H1 (cell line): ENCODE results near the gene NDRG2. TPM values are rescaled to one million over a fixed set of nuclear protein-coding genes. Genes with fewer than 3 reads are reported as not detected.

Experiments
- CTCF ChIA-PET: fragments of 300-600 bp; sonication (Branson Sonifier 250); formaldehyde crosslinking; loops from one replicate; lab custom pipeline; 2021; ENCODE audit not compliant: partially characterized antibody; lab: Charles Lee
- POLR2A ChIA-PET: fragments of 300-600 bp; sonication (Branson Sonifier 250); formaldehyde crosslinking; loops from one replicate; lab custom pipeline; 2021; ENCODE audit warnings: inconsistent platforms; ENCODE audit not compliant: partially characterized antibody; lab: Charles Lee
- DNase-seq, 2 experiments: peaks; one replicate each; pipeline versions ENCODE4 v3.0.0 to v3.0.0-alpha.2; 2010 to 2022; ENCODE audit warnings: low spot score in 2 of 2, low read depth in 1 of 2, mixed read lengths in 1 of 2
- FAIRE-seq: peaks from 2 replicates; lab custom pipeline; 2011; peaks lifted over from hg19 to GRCh38; lab: Jason Lieb, UNC
- H2AFZ ChIP-seq: 2 replicates; pipeline ENCODE4 v1.8.1; 2012; ENCODE audit warnings: low read length, inconsistent platforms
- H2AK5ac ChIP-seq: 2 replicates; pipeline ENCODE4 v1.6.1; 2013; ENCODE audit warnings: low read depth, low read length
- H2BK120ac ChIP-seq: replicated peaks from 2 replicates; pipeline ENCODE3; 2013; ENCODE audit warnings: low read depth, low read length, inconsistent platforms
- H2BK12ac ChIP-seq: 2 replicates; pipeline ENCODE4 v1.6.1; 2013; ENCODE audit warnings: low read depth, low read length
- H2BK15ac ChIP-seq: 2 replicates; pipeline ENCODE4 v1.6.1; 2013; ENCODE audit warnings: low read length
- H2BK20ac ChIP-seq: 2 replicates; pipeline ENCODE4 v1.6.1; 2013; ENCODE audit warnings: low read length
- H2BK5ac ChIP-seq: 2 replicates; pipeline ENCODE4 v1.6.1; 2013; ENCODE audit warnings: low read depth, low read length
- H3K14ac ChIP-seq: 2 replicates; pipeline ENCODE4 v1.6.1; 2013; ENCODE audit warnings: inconsistent platforms; ENCODE audit not compliant: insufficient read length
- H3K18ac ChIP-seq: 2 replicates; pipeline ENCODE4 v1.6.1; 2013; ENCODE audit warnings: low read length; ENCODE audit errors: extremely low read depth
- H3K23ac ChIP-seq: 2 replicates; pipeline ENCODE4 v1.6.1; 2013; ENCODE audit warnings: inconsistent platforms; ENCODE audit not compliant: insufficient read length
- H3K23me2 ChIP-seq: 2 replicates; pipeline ENCODE4 v1.6.1; 2013; ENCODE audit warnings: low read depth, low read length
- H3K27ac ChIP-seq: 2 replicates; pipeline ENCODE4 v1.6.1; 2011; ENCODE audit warnings: low read depth, low read length, inconsistent platforms
- H3K27me3 ChIP-seq, 4 experiments: replicated peaks in 1 of 4; 1 replicate in 1 of 4; 2 replicates in 3 of 4; pipeline versions ENCODE4 v1.6.1 to v1.8.1; 2011 to 2013; ENCODE audit warnings: low read length in 3 of 4, mild to moderate bottlenecking in 3 of 4, inconsistent platforms in 2 of 4, mixed read lengths in 2 of 4, moderate library complexity in 1 of 4; ENCODE audit not compliant: control insufficient read depth in 3 of 4, insufficient read depth in 3 of 4; ENCODE audit errors: extremely low read depth in 1 of 4
- H3K36me3 ChIP-seq, 4 experiments: 2 replicates each; pipeline versions ENCODE4 v1.6.1 to v1.8.1; 2011 to 2013; ENCODE audit warnings: mild to moderate bottlenecking in 4 of 4, low read length in 3 of 4, moderate library complexity in 2 of 4, control low read depth in 1 of 4, inconsistent platforms in 1 of 4; ENCODE audit not compliant: insufficient read depth in 4 of 4, control insufficient read depth in 2 of 4
- H3K4ac ChIP-seq: replicated peaks from 2 replicates; pipeline ENCODE3; 2013; ENCODE audit warnings: low read length, low read depth, mixed read lengths, inconsistent platforms; ENCODE audit not compliant: insufficient read length
- H3K4me1 ChIP-seq, 4 experiments: replicated peaks in 1 of 4; 1 replicate in 1 of 4; 2 replicates in 3 of 4; pipeline versions ENCODE4 v1.6.1 to v1.8.1; 2011 to 2013; ENCODE audit warnings: low read length in 3 of 4, inconsistent platforms in 2 of 4, mixed read lengths in 1 of 4; ENCODE audit not compliant: insufficient read depth in 4 of 4, control insufficient read depth in 3 of 4
- H3K4me2 ChIP-seq, 2 experiments: 2 replicates each; pipeline versions ENCODE4 v1.6.1 to v1.8.1; 2011 to 2013; ENCODE audit warnings: low read depth in 2 of 2, low read length in 2 of 2, control low read depth in 1 of 2, inconsistent platforms in 1 of 2, mild to moderate bottlenecking in 1 of 2; ENCODE audit not compliant: insufficient read depth in 1 of 2
- H3K4me3 ChIP-seq, 4 experiments: fragments of 200-600, 300-600 bp in 1 of 4; sonication (generic), shearing (Covaris generic), sonication (Bioruptor Twin) in 1 of 4; 2 replicates each; pipeline versions ENCODE4 v1.5.1 to v1.8.1; 2011 to 2016; ENCODE audit warnings: low read length in 4 of 4, low read depth in 3 of 4, control low read depth in 2 of 4, inconsistent platforms in 2 of 4, mild to moderate bottlenecking in 2 of 4, mixed read lengths in 1 of 4, moderate library complexity in 1 of 4; ENCODE audit not compliant: insufficient read depth in 2 of 4; ENCODE audit errors: extremely low read depth in 1 of 4
- H3K56ac ChIP-seq: replicated peaks from 2 replicates; pipeline ENCODE3; 2013; ENCODE audit warnings: low read depth, mild to moderate bottlenecking, mixed read lengths, low read length, inconsistent platforms; ENCODE audit not compliant: insufficient read length
- H3K79me1 ChIP-seq: 2 replicates; pipeline ENCODE4 v1.6.1; 2013; ENCODE audit warnings: low read depth, low read length, control low read depth
- H3K79me2 ChIP-seq, 2 experiments: 2 replicates each; pipeline versions ENCODE4 v1.6.1 to v1.8.1; 2012 to 2013; ENCODE audit warnings: low read length in 2 of 2, mild to moderate bottlenecking in 2 of 2, inconsistent platforms in 1 of 2; ENCODE audit not compliant: insufficient read depth in 2 of 2, control insufficient read depth in 1 of 2
- H3K9ac ChIP-seq, 4 experiments: replicated peaks in 1 of 4; 1 replicate in 1 of 4; 2 replicates in 3 of 4; pipeline versions ENCODE4 v1.6.1 to v1.8.1; 2011 to 2013; ENCODE audit warnings: low read depth in 3 of 4, low read length in 3 of 4, control low read depth in 2 of 4, mild to moderate bottlenecking in 2 of 4, moderate library complexity in 2 of 4, inconsistent platforms in 1 of 4; ENCODE audit errors: extremely low read depth in 1 of 4
- H3K9me3 ChIP-seq, 2 experiments: 2 replicates each; pipeline versions ENCODE4 v1.6.1 to v1.8.1; 2012 to 2013; ENCODE audit warnings: mild to moderate bottlenecking in 2 of 2, moderate library complexity in 2 of 2, control low read depth in 1 of 2, inconsistent platforms in 1 of 2, low read depth in 1 of 2, low read length in 1 of 2, mixed read lengths in 1 of 2; ENCODE audit not compliant: insufficient read depth in 2 of 2
- H4K20me1 ChIP-seq, 2 experiments: replicated peaks in 1 of 2; 2 replicates each; pipeline versions ENCODE3 to v1.8.1; 2011 to 2013; ENCODE audit warnings: inconsistent platforms in 2 of 2, low read length in 2 of 2, mild to moderate bottlenecking in 1 of 2; ENCODE audit not compliant: insufficient read depth in 2 of 2, control insufficient read depth in 1 of 2
- H4K5ac ChIP-seq: 2 replicates; pipeline ENCODE4 v1.6.1; 2013; ENCODE audit warnings: low read length, low read depth, mixed read lengths, inconsistent platforms; ENCODE audit not compliant: insufficient read length
- H4K8ac ChIP-seq: 2 replicates; pipeline ENCODE4 v1.8.0; 2013; ENCODE audit warnings: mild to moderate bottlenecking, moderate library complexity, low read length, inconsistent platforms; ENCODE audit not compliant: insufficient read depth; ENCODE audit errors: extremely low read depth
- H4K91ac ChIP-seq: replicated peaks from 2 replicates; pipeline ENCODE3; 2013; ENCODE audit warnings: low read length, mixed read lengths, inconsistent platforms; ENCODE audit not compliant: insufficient read length
- EZH2 ChIP-seq: fragments of 200-600 bp; sonication (generic); IDR thresholded peaks from 2 replicates; pipeline ENCODE4 v1.7.1; 2012; ENCODE audit warnings: low read depth, mild to moderate bottlenecking, moderate library complexity, low read length, inconsistent platforms; ENCODE audit not compliant: severe bottlenecking
- TAF1 ChIP-seq: IDR thresholded peaks from 2 replicates; pipeline ENCODE4 v1.6.1; 2011; ENCODE audit warnings: mild to moderate bottlenecking, low read depth, low read length
- WGBS, 2 experiments: shearing (Covaris generic) in 1 of 2; methylation state at CpG; one replicate each; pipeline versions ENCODE4 v1.1.6 to v1.1.7; 2013 to 2015; ENCODE audit warnings: low lambda C conversion rate in 2 of 2, mixed read lengths in 2 of 2, inconsistent platforms in 1 of 2, low coverage in 1 of 2, missing lambda C conversion rate in 1 of 2; ENCODE audit not compliant: insufficient replicate concordance in 2 of 2, insufficient coverage in 1 of 2, insufficient read length in 1 of 2; ENCODE audit errors: extremely low coverage in 1 of 2, missing lambda C conversion rate in 1 of 2; 5-methylcytosine and 5-hydroxymethylcytosine counted together
- polyA plus RNA-seq, 7 experiments: library from polyadenylated mRNA; depleted of rRNA in 3 of 7; stranded (reverse) in 5 of 7; unstranded in 2 of 7; fragments of >200 nt in 5 of 7; fragments of 200-250 nt in 2 of 7; gene quantifications; 1 replicate in 5 of 7; 2 replicates in 1 of 7; 4 replicates in 1 of 7; pipeline versions ENCODE4 v1.2.1 to v1.2.3, GENCODE V29; 2011 to 2013; ENCODE audit warnings: missing spikeins in 2 of 7, mixed read lengths in 2 of 7
- total RNA-seq: library from RNA; stranded (reverse); fragmentation: NEBNext Ultra II Directional; extraction: Animal tissue kit (Norgen Biotek cat#: 25700); gene quantifications from 2 replicates; pipeline ENCODE4 v1.2.1, GENCODE V29; 2021

Gene NDRG2
- total and polyA plus RNA-seq, 2 of the 8 experiments (the other 6 are each of a cell fraction or from before 2014, with no cell fraction given), result 29.9 to 48.6 TPM

- Histone ChIP-seq H3K9ac (no peak overlapping the region), H2BK5ac (no peak overlapping the region), H3K27ac (no peak overlapping the region), H3K79me2 (no peaks in the 10 kb centered on the region), H3K79me1 (no peaks in the 10 kb centered on the region), H3K4me3 (no peak overlapping the region), H4K91ac (no peak overlapping the region), H4K8ac (no peak overlapping the region), H4K20me1 (no peaks in the 10 kb centered on the region), H3K23ac (no peak overlapping the region), H3K9me3 (no peaks in the 10 kb centered on the region), H2AK5ac (no peak overlapping the region), H3K14ac (no peak overlapping the region), H3K56ac (no peak overlapping the region), H3K4me2 (no peak overlapping the region), H2BK12ac (no peak overlapping the region), H2BK20ac (no peak overlapping the region), H3K4me1 (peaks cover 0 to 10% (median 7%) of the 10 kb centered on the region in 4 experiments; a peak in 4 of 7 replicates), H2BK120ac (no peak overlapping the region), H3K18ac (no peak overlapping the region), H2BK15ac (no peak overlapping the region), H2AFZ (no peak overlapping the region), H4K5ac (no peak overlapping the region), H3K27me3 (peaks cover 2 to 24% (median 20%) of the 10 kb centered on the region in 4 experiments; a peak in 6 of 7 replicates), H3K4ac (no peak overlapping the region), H3K23me2 (peaks cover 13% of the 10 kb centered on the region), H3K36me3 (peaks cover 0 to 5% (median under 1%) of the 10 kb centered on the region in 4 experiments; a peak in 3 of 8 replicates)
- FAIRE-seq, result no peak
- POLR2A ChIA-PET, result interaction anchor here (0.9 to 1.2 kb wide), 3 partner anchors 49 to 82 kb away, joined by 3 to 4 read pairs (median 3); partner anchors contain the start of gene ARHGEF40
- WGBS, 2 experiments, result 91% methylated on average over 5 of the region's 5 CpGs; no CpG with 5 or more reads in 1 of the 2 experiments
- CTCF ChIA-PET, result interaction anchor here (0.9 to 16.1 kb wide), 11 partner anchors 12 to 83 kb away, joined by 3 to 371 read pairs (median 5); partner anchors contain the start of genes ARHGEF40 and RNASE7
- DNase-seq, result no peak
- TF ChIP-seq EZH2, result no peak
- no peak for TF ChIP-seq TAF1
- TF ChIP-seq, all 59 proteins: peak for 0
These were observed 3.8 kb downstream of the NDRG2 start for GRCh38 chr14:21020977-21021545.
